Measurements from ENCODE around the gene HOXA2. TPM values are rescaled to one million over a fixed set of nuclear protein-coding genes. Genes with fewer than 3 reads are reported as not detected.

HOXA2 gene
- total RNA-seq, 1 experiment from 2014 or later: not detected

GRCh38 chr7:27116962-27117886 lies 14.7 kb upstream of the HOXA2 start:
- Histone ChIP-seq H3K27ac (ENCODE audit: low read depth, low read length, poor library complexity, severe bottlenecking) (no peak overlapping the region), H3K4me1 (ENCODE audit: insufficient read depth, low read length, poor library complexity, severe bottlenecking) (no peaks in the 10 kb centered on the region), H3K9me3 (ENCODE audit: low read depth, low read length, poor library complexity, severe bottlenecking) (no peaks in the 10 kb centered on the region), H3K4me3 (ENCODE audit: low read depth, low read length, poor library complexity, severe bottlenecking) (no peak overlapping the region), H3K36me3 (ENCODE audit: insufficient read depth, low read length, poor library complexity, severe bottlenecking) (no peaks in the 10 kb centered on the region), H3K27me3 (replicated peaks; ENCODE audit: insufficient read depth, low read depth, low read length, poor library complexity) (peaks cover 97% of the 10 kb centered on the region)
- BruUV-seq (replicated peaks): no TSS peak
- TF ChIP-seq CTCF (conservative IDR thresholded peaks at IDR 0.05; ENCODE audit: low read depth, low read length) (no peak), EZH2 (IDR thresholded peaks at IDR 0.05; ENCODE audit: borderline replicate concordance, low read depth, low read length, poor library complexity, severe bottlenecking) (no peak)
- intact Hi-C loops (cut with micrococcal nuclease; ENCODE audit: unreplicated experiment): no loop called here
- CTCF ChIA-PET: no interaction called here
- POLR2A ChIA-PET (ENCODE audit: low non-redundant PET): no interaction called here
- DNase-seq (ENCODE audit: low spot score): no peak

GRCh38 chr7:27116031-27116961 lies 13.8 kb upstream of the HOXA2 start:
- Histone ChIP-seq H3K4me3 (ENCODE audit: low read depth, low read length, poor library complexity, severe bottlenecking) (no peak overlapping the region), H3K36me3 (ENCODE audit: insufficient read depth, low read length, poor library complexity, severe bottlenecking) (no peaks in the 10 kb centered on the region), H3K9me3 (ENCODE audit: low read depth, low read length, poor library complexity, severe bottlenecking) (no peaks in the 10 kb centered on the region), H3K27ac (ENCODE audit: low read depth, low read length, poor library complexity, severe bottlenecking) (no peak overlapping the region), H3K27me3 (replicated peaks; ENCODE audit: insufficient read depth, low read depth, low read length, poor library complexity) (peaks cover 97% of the 10 kb centered on the region), H3K4me1 (ENCODE audit: insufficient read depth, low read length, poor library complexity, severe bottlenecking) (no peaks in the 10 kb centered on the region)
- intact Hi-C loops (cut with micrococcal nuclease; ENCODE audit: unreplicated experiment): no loop called here
- no peak for DNase-seq (ENCODE audit: low spot score)
- ChIA-PET POLR2A (ENCODE audit: low non-redundant PET) (no interaction called here), CTCF (no interaction called here)
- no TSS peak for BruUV-seq (replicated peaks)
- TF ChIP-seq CTCF (conservative IDR thresholded peaks at IDR 0.05; ENCODE audit: low read depth, low read length) (no peak), EZH2 (IDR thresholded peaks at IDR 0.05; ENCODE audit: borderline replicate concordance, low read depth, low read length, poor library complexity, severe bottlenecking) (peak; percentile 53)

GRCh38 chr7:27115221-27116026 lies 12.9 kb upstream of the HOXA2 start:
- BruUV-seq (replicated peaks): no TSS peak

More at GRCh38 chr7:27115221-27116026, 12.9 kb upstream of the HOXA2 start:
- Histone ChIP-seq H3K4me3 (ENCODE audit: low read depth, low read length, poor library complexity, severe bottlenecking) (no peak overlapping the region), H3K27ac (ENCODE audit: low read depth, low read length, poor library complexity, severe bottlenecking) (no peak overlapping the region), H3K4me1 (ENCODE audit: insufficient read depth, low read length, poor library complexity, severe bottlenecking) (no peaks in the 10 kb centered on the region), H3K27me3 (replicated peaks; ENCODE audit: insufficient read depth, low read depth, low read length, poor library complexity) (peaks cover 97% of the 10 kb centered on the region), H3K9me3 (ENCODE audit: low read depth, low read length, poor library complexity, severe bottlenecking) (no peaks in the 10 kb centered on the region), H3K36me3 (ENCODE audit: insufficient read depth, low read length, poor library complexity, severe bottlenecking) (no peaks in the 10 kb centered on the region)
- POLR2A ChIA-PET (ENCODE audit: low non-redundant PET): no interaction called here
- no peak for DNase-seq (ENCODE audit: low spot score)
- intact Hi-C loops (cut with micrococcal nuclease; ENCODE audit: unreplicated experiment): no loop called here
- peak; percentile 98 for TF ChIP-seq EZH2 (IDR thresholded peaks at IDR 0.05; ENCODE audit: borderline replicate concordance, low read depth, low read length, poor library complexity, severe bottlenecking)
- TF ChIP-seq CTCF (conservative IDR thresholded peaks at IDR 0.05; ENCODE audit: low read depth, low read length): no peak
- CTCF ChIA-PET: interaction anchor here (0.6 kb wide), 1 partner anchor 1244 kb away, joined by 3 read pairs; no protein-coding TSS in a partner anchor
